OCI-LY1 (cell line): Measurements from ENCODE around the gene KMT5C.

Experiments used
- CTCF ChIP-seq: fragments of 200-600 bp; sonication (generic), shearing (Covaris generic); IDR thresholded peaks from 2 replicates; pipeline ENCODE4 v1.5.1; 2017; ENCODE audit warnings: mild to moderate bottlenecking, antibody characterized with exemption, low read length, moderate library complexity, mixed read lengths
- EZH2 ChIP-seq: fragments of 200-600 bp; sonication (generic), shearing (Covaris generic); IDR thresholded peaks from 2 replicates; pipeline ENCODE4 v1.8.0; 2017; ENCODE audit warnings: borderline replicate concordance, mixed run types, mild to moderate bottlenecking, antibody characterized with exemption, low read length, moderate library complexity, mixed read lengths

GRCh38 chr19:55308281-55308680 lies 31.4 kb upstream of the KMT5C start:
- no peak for TF ChIP-seq CTCF
- TF ChIP-seq EZH2, result no peak
